PFSK-1 (cell line): Measurements from ENCODE around the gene HOXD10.

Source experiments
- FOXP2 ChIP-seq: optimal IDR thresholded peaks from 2 replicates; pipeline ENCODE3; 2011; ENCODE audit warnings: borderline replicate concordance, control low read depth, inconsistent platforms; ENCODE audit not compliant: insufficient read depth; ENCODE audit errors: extremely low read length, extremely low read depth
- POLR2AphosphoS5 ChIP-seq: IDR thresholded peaks from 2 replicates; pipeline ENCODE4 v1.6.1; 2012; ENCODE audit warnings: low read depth, mild to moderate bottlenecking, control low read depth, low read length, moderate library complexity
- REST ChIP-seq, 2 experiments: IDR thresholded peaks; 2 replicates each; pipeline versions ENCODE4 v1.6.1 to v1.8.0; 2011 to 2012; ENCODE audit warnings: low read depth in 2 of 2, low read length in 2 of 2, control low read depth in 1 of 2, inconsistent platforms in 1 of 2, mild to moderate bottlenecking in 1 of 2, moderate library complexity in 1 of 2; ENCODE audit not compliant: insufficient read depth in 1 of 2
- SIN3A ChIP-seq: IDR thresholded peaks from 2 replicates; pipeline ENCODE4 v1.6.1; 2012; ENCODE audit warnings: mild to moderate bottlenecking, low read length, moderate library complexity, borderline replicate concordance; ENCODE audit not compliant: insufficient read depth
- TAF1 ChIP-seq: IDR thresholded peaks from 2 replicates; pipeline ENCODE4 v1.6.1; 2012; ENCODE audit warnings: low read length, control low read depth, borderline replicate concordance; ENCODE audit not compliant: insufficient read depth

HOXD10 gene

GRCh38 chr2:176089843-176090395, 26.7 kb upstream of the HOXD10 start:
- no peak for TF ChIP-seq TAF1
- TF ChIP-seq FOXP2: no peak

- no peak for TF ChIP-seq SIN3A
- no peak for TF ChIP-seq REST (IDR thresholded peaks at IDR 0.05; ENCODE audit: insufficient read depth in 1 of 2, low read depth in 2 of 2, low read length in 2 of 2)
- TF ChIP-seq FOXP2: no peak
- no peak for TF ChIP-seq POLR2AphosphoS5
- no peak for TF ChIP-seq TAF1
Observed at GRCh38 chr2:176090862-176091261, 25.7 kb upstream of the HOXD10 start.

GRCh38 chr2:176091329-176092258, 25.0 kb upstream of the HOXD10 start:
- TF ChIP-seq SIN3A: no peak

- no peak for TF ChIP-seq POLR2AphosphoS5
- TF ChIP-seq TAF1: no peak
- no peak for TF ChIP-seq SIN3A
Observed at GRCh38 chr2:176092270-176093144, 24.1 kb upstream of the HOXD10 start, which contains the start of gene HOXD13. HOXD13 (plus strand) TSS chr2:176092721; CDS start chr2:176092891, 170 bp downstream.

GRCh38 chr2:176093145-176093897, 23.3 kb upstream of the HOXD10 start:
- TF ChIP-seq FOXP2: no peak
- TF ChIP-seq POLR2AphosphoS5: no peak
- TF ChIP-seq TAF1: no peak
- TF ChIP-seq SIN3A: no peak
- TF ChIP-seq REST (IDR thresholded peaks at IDR 0.05; ENCODE audit: insufficient read depth in 1 of 2, low read depth in 2 of 2, low read length in 2 of 2): no peak

- TF ChIP-seq REST (IDR thresholded peaks at IDR 0.05; ENCODE audit: insufficient read depth in 1 of 2, low read depth in 2 of 2, low read length in 2 of 2) (no peak), FOXP2 (no peak)
Observed at GRCh38 chr2:176093898-176094249, 22.7 kb upstream of the HOXD10 start.
